HEK293T (cell line): ENCODE data around the gene ERGIC3.

Source experiments
- BHLHE40 ChIP-seq: fragments of 450-650 bp; IDR thresholded peaks from 2 replicates; pipeline ENCODE4 v1.6.1; 2016; ENCODE audit warnings: mild to moderate bottlenecking, moderate library complexity, borderline replicate concordance
- ELF4 ChIP-seq: fragments of 450-650 bp; IDR thresholded peaks from 2 replicates; pipeline ENCODE4 v1.6.1; 2017; ENCODE audit warnings: antibody characterized with exemption
- NFRKB ChIP-seq: fragments of 450-650 bp; IDR thresholded peaks from 2 replicates; pipeline ENCODE4 v1.6.1; 2016; ENCODE audit warnings: mild to moderate bottlenecking, moderate library complexity
- SP1 ChIP-seq: fragments of 450-650 bp; IDR thresholded peaks from 2 replicates; pipeline ENCODE4 v1.6.1; 2017
- ZNF384 ChIP-seq: fragments of 450-650 bp; IDR thresholded peaks from 2 replicates; pipeline ENCODE4 v1.6.1; 2016

DNA sequence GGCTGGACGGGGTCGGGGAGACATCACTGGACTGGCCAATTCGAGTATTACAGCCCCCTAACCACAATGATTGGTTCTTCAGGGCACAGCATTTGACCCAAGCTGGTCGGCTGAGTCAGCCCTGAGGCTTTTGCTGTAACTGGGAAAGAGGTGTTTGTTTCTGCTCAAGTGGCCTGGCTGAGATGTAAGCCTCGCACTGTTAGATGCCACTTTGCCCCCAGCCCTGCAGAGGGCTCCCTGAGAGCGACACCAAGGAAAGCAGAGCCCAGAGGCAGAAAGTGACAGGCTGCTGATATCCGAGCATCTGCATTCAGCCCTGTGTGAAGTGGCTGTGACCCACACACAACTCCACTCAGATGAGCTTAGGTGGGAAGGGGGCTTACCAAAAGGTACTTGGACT, 19.4 kb downstream of the ERGIC3 start:
- no peak for TF ChIP-seq SP1
- TF ChIP-seq NFRKB = no peak
- no peak for TF ChIP-seq BHLHE40
- no peak for TF ChIP-seq ZNF384
- no peak for TF ChIP-seq ELF4
